HG02938 (cell line): ENCODE results near the gene SLC7A1.

Experiments
- ATAC-seq: cut with Tn5 transposase; IDR thresholded peaks from one replicate; pipeline ENCODE4 v1.9.1; 2021; ENCODE audit warnings: mild to moderate bottlenecking, moderate library complexity; ENCODE audit not compliant: unreplicated experiment

Gene SLC7A1

GRCh38 chr13:29471551-29471950 is 123.9 kb downstream of the SLC7A1 start:
- ATAC-seq: no peak

- ATAC-seq: no peak
Measured at GRCh38 chr13:29465741-29466293, 129.7 kb downstream of the SLC7A1 start.

DNA sequence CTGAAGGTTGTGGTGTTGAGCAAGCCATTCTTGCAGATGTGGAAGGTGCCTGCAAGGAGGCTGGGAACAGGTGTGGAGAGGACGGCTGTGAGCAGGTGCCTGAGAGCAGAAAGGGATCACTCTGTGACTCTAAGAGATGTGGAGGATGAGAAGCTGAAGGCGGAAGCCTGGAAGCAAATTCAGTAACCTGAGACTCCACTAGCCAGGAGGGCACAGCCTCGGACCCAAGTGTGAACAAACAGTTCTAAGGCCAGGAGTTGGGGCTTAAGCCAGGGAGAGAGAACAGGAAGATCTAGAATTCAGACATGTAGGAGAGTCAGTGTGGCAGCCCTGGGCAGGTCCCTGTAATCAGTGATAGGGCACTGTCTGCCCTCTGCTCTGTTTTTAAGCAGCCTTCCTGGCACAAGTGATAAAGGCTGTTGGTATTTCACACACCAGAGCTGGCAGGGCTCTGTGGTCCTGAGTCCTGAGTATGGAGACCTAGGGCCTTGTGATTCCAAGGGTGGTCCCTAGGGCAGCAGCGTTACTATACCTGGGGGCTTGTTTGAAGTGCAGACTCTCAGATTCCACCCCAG is 131.3 kb downstream of the SLC7A1 start:
- no peak for ATAC-seq

DNA sequence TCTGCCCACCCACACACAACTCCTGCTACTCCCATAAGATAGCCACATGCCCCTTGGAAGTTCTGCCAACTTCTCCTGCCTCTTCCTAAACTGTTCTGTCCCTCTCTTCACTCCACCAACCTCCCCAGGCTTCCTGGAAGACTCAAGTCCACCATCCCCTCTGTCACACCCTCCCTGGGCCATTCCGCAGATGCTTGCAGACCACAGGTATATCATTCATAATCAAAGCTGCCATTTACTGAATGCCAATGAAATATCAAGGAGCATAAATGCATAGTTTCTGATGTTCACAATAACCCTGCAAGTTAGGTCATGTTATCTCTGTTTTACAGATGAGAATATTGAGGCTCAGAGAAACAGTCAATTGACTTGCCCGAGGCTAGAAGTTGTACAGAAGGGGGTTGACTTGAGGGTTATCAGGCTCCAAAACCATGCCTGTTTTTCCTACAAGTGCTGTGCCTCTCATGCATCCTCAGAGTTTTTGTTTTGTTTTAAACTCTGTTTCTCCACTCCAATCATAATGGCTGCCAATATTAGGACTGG is 135.6 kb downstream of the SLC7A1 start:
- ATAC-seq: no peak
